Left lobe of liver (tissue), 2 donors: ENCODE data around the gene MDFIC. TPM values are rescaled to one million over a fixed set of nuclear protein-coding genes. Genes with fewer than 3 reads are reported as not detected.
A peak's percentile ranks its signal among the peaks of the same experiment; 100 is the strongest.

ENCODE experiments used
- ATAC-seq: fragments of 200-7000 bp; cut with Tn5 transposase; one replicate; pipeline ENCODE4 v1.9.1; 2020; ENCODE audit warnings: mild to moderate bottlenecking, moderate library complexity
- DNase-seq: peaks from one replicate; pipeline ENCODE4 v3.0.0-alpha.2; 2020; ENCODE audit warnings: low spot score
- total RNA-seq: library from RNA; stranded (reverse); gene quantifications from one replicate; pipeline ENCODE4 v1.2.1, GENCODE V29; 2021
- donor health status: DM: no; HTN: no; CAD: no; lungs with moderate emphysema.
- donor health status: DM: no; HTN: yes; CAD: no.

MDFIC gene
- total RNA-seq, 1 donor from 2014 or later: 8.0 TPM

DNA sequence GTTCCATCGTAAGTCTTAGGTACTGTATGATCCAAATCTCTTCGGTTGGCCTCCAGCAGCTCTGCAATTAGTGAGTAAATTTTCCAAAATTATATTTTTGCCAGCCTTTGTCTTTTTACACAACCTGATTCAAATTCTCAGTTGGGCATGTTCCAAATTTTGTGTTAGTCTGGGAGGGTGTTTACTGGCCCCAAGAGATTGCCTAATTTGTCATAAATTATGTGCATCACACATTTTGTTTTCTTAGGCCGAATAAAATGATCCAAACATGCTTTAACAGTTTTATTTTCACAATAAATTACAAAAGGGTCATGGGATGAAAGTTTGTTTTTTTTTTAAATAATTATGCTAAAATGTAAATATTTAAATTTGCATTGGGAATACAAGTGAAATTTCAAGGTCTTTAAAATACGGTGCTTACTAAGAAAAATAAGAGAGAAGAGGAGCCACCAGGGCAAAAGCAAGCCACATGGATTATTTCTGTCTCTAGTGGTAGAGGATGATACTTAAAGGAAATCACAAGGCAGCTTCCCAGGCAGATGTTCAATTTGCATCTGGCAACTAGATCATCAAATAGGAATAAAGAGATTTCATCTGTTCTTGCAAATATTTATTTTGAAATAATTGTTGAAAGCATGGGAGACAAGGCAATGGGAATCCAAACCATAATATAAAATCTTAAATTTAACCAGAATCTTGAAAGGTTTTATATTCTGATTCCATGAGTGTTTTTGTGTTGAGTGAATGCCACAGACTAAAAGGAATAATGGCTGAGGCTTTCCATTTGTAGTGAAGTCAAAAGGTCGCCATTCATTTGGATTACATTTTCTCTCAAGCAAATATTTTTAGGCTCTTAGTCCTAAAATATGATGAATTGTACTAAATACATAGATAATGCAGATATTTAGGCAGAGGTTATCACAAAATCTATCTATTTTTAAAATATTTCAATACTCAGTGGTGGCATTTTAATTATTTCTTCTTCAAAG, 111.1 kb downstream of the MDFIC start:
- ATAC-seq: no peak
- DNase-seq: no peak

- ATAC-seq: no peak
- no peak for DNase-seq
These were observed 112.1 kb downstream of the MDFIC start for GRCh38 chr7:115033917-115034459.

DNA sequence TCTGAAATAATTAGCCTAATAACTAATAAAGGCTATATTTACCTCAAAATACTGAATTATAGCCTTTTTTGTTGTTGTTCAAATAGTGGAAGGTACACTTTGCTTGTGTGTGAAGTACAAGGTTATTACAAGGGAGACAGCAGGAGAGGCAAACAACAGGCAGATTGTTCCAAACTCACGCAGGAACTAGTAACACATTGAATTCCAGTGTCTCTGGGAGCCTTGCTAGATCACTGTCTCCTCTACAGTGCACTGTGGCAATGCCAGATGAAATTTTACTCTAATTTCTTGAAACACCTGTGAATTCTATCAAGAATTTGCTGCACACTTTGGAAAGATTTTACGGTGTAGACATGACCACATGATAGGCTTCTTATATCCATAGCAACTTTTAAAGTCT, 112.6 kb downstream of the MDFIC start:
- no peak for ATAC-seq
- DNase-seq: no peak

GRCh38 chr7:115037128-115037802, 115.4 kb downstream of the MDFIC start:
- ATAC-seq (no peak), DNase-seq (no peak)

- ATAC-seq (no peak), DNase-seq (no peak)
These were observed 116.3 kb downstream of the MDFIC start for GRCh38 chr7:115038158-115038557.

DNA sequence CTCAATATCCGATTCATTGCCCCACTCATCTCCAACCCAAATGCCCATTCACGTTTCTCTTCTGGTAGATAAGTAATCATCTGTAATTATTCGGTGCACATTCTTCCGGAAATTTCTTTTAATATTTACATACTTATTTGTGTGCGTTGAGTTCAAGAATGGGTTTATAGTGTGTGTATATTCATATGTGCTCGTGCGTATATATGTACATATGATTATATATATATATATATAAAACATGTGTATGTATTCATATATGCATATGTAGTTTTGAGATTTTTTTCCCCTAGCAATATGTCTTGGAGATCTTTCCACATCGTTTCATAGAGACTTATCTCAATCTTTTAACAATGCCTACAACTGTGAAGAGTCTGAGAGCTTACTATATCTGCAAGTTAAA, 118.2 kb downstream of the MDFIC start:
- DNase-seq: no peak
- ATAC-seq: no peak

GRCh38 chr7:115040495-115040894, 118.6 kb downstream of the MDFIC start:
- DNase-seq (no peak), ATAC-seq (no peak)

GRCh38 chr7:115042596-115042995, 120.7 kb downstream of the MDFIC start:
- ATAC-seq: peak; percentile 66
- no peak for DNase-seq

GRCh38 chr7:115043605-115044004, 121.7 kb downstream of the MDFIC start:
- ATAC-seq: peak; percentile 78
- DNase-seq: no peak

DNA sequence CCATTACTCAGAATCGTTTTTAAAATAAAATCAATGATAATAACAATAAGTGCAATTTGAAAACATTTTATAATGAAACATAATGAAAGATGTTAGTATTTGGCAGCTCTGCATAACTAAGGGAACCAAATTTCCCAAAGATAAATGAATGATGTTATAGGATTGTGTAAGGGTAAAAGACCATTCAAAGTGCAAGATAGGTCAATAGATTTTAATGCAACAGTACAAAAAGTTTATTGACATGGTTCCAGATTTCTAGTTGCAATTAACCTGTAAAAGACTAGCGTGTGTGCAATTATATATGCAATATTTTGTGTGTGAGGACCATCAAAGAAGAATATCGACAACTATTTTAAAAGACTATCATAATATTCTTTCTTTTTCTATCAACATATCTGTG, 122.3 kb downstream of the MDFIC start:
- peak; percentile 71 for ATAC-seq
- no peak for DNase-seq

- DNase-seq (no peak), ATAC-seq (peak; percentile 31)
These were observed 126.2 kb downstream of the MDFIC start for GRCh38 chr7:115047958-115048720.

GRCh38 chr7:115052706-115053105, 130.8 kb downstream of the MDFIC start:
- DNase-seq (no peak), ATAC-seq (no peak)

DNA sequence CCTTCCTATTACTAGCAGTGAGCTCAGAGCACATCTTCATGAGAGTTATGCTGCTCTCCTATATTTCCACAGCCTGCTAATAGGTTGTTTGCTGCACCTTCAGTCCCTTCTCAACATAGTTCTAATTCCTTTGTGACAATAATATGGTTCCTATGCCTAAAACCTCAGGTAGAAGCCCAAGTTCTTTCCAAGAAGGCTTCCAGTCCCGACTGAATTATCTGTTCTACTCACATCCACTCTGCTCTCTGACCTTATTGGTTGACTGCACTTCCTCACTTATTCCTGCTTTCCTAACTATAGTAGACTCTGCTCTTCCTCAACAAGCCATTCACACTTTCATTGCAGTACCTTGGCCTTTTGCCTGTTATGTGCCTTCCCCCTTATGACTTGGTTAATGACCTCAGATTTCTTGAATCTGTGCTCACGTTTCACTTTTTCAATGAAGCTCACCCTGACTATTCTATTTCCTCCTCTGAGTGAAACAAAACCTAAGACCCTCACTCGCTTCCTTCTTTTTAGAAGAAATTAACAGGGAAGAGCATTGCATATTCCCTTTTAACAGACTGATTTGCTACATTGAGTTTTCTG, 132.7 kb downstream of the MDFIC start:
- DNase-seq (no peak), ATAC-seq (no peak)

DNA sequence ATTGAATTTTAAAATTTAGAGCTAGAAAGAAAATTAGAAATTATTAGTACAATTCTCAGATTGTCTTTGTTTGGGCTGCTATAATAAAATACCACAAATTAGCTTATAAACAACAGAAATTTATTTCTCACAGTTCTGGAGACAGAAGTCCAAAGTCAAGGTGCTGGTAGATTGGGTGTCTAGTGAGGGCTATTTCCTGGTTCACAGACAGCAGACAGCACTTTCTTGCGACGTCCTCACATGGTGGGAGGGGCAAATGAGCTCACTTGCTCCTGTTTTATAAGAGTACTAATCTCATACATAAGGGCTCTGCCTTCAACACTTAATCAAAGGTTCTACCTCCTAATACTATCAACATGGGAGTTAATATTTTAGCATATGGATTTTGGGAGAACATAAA, 134.1 kb downstream of the MDFIC start:
- DNase-seq (no peak), ATAC-seq (no peak)

DNA sequence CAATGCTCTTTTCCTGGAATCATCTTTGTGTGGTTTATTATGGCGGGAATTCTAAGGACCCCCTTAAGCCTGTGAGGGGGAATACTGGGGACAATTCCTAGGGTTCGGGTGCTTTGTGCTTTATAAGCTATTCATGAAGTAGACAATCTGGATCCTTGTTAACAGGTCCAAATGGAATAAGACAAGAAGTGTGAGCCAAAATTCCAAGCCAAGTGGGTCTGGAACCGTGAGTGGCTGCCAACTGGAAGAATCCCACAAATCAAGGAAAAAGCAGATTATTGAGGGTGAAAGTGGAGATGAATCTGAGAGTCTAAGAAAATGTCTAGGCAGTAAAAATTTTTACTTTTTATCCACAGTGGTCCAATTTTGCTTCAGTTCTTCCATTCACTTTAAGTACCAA, 136.8 kb downstream of the MDFIC start:
- no peak for ATAC-seq
- DNase-seq: no peak

DNA sequence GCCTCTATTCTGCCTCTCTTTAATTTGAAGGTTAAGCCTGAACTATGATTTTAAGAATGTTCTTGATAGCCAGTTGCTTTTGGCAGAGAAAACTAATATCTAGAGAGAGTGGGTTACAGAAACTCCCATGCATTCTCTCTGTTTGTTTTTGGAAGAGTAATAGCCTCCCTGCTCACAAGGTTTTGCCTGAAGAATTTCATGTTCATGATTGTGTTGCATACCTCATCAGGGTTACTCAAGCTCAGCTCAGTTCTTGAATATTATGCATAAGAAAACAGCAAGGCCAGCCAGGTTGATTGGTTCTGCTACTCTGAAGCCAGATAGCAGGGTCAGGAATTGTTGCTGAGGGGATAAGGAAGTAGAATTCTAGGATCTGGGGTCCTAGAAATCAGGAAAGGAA, 137.4 kb downstream of the MDFIC start:
- DNase-seq (no peak), ATAC-seq (no peak)

DNA sequence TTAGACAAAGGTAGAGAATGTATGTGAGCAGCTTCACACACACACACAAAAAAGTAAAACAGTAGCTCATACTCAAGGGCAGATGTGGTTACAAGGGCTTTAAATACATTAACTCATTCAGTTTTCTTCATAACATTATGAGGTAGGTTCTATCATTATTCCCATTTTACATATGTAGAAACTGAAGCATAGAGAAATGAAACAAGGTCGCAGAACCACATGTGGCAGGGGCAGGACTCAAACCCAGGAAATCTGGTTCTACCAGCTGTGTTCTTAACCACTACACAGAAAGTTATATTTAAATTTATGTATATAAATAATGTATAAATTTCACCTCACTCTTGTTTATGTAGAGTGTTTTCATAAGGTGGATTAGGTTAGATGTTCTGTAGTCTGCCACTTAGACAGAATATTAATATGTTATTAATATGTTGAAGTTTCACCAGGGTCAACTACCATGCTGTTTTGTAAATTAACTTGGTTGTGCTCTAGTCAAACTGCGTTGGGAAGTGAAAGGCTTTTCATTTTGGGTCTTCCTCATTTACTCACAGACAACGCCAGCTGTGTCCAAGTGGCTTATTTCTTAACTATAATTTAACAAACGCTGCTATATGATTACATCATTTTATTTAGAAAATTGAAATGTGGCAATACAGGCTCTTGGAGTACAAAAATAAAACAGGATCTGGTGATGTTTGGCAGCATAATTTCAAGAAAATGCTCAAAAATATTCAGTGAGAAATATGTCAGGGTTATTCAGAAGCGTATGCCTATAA, 138.4 kb downstream of the MDFIC start:
- DNase-seq: no peak
- no peak for ATAC-seq

DNA sequence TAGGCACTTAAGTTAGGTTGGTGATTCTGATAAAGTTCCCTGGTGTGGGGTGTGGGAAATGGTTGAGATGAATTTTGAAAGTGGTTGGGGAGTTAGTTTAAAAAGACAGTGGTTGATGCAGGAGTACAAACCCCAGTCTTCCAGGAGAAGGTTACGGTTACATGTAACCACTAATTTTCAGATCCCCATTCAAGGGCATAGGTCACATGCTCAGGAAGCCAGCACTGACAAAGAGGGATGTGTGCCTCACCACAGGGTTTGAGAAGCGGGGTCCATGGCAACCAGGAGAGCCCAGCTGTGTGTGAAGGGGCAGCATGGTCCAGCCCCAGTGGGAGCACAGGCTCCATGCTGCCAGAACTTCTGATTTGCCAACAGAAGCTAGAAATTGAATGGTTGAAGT, 144.2 kb downstream of the MDFIC start:
- ATAC-seq (no peak), DNase-seq (no peak)

DNA sequence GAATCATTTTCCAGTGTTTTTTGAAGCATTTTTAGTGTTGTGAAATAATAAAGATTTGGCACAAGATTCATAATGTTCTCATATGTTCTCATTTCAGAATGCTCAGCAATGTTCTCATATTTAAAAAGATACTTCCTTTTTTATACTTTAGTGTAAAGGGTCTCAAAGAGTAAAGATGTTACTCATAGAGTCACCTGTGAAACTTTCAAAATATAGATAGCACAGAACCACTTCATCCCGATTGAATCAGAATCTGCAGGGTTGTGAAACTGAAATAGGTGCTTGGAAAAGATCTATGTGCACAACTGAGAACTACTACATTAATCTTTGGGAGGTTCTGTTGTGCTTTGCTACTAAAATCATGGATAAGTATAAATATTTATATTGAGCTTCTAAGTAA, 144.7 kb downstream of the MDFIC start:
- DNase-seq (no peak), ATAC-seq (no peak)

GRCh38 chr7:115068220-115068619, 146.3 kb downstream of the MDFIC start:
- ATAC-seq (no peak), DNase-seq (no peak)
